ENCODE measurements around the gene RAB27A. TPM values are rescaled to one million over a fixed set of nuclear protein-coding genes. Genes with fewer than 3 reads are reported as not detected.

The RAB27A gene
- total RNA-seq, 1 experiment from 2014 or later, result 6.3 TPM

- POLR2A ChIA-PET (ENCODE audit: unreplicated experiment), result no interaction called here
- Histone ChIP-seq H4K20me1 (ENCODE audit: low read length) (peaks cover 29% of the 10 kb centered on the region), H3K4me3 (ENCODE audit: low read length) (peak within 1 kb of the TSS; percentile 91), H3K4me2 (ENCODE audit: low read length) (peak within 1 kb of the TSS; percentile 96), H3K9ac (ENCODE audit: low read length) (peak within 1 kb of the TSS; percentile 90), H3K79me2 (ENCODE audit: low read length) (peaks cover 51% of the 10 kb centered on the region), H3K9me3 (ENCODE audit: low read length) (no peaks in the 10 kb centered on the region), H3K4me1 (ENCODE audit: insufficient read depth, low read length) (peaks cover 24% of the 10 kb centered on the region), H2AFZ (ENCODE audit: low read length) (peak within 1 kb of the TSS; percentile 96), H3F3A (ENCODE audit: low read length, unreplicated experiment) (no peaks in the 10 kb centered on the region), H3K9me2 (replicated peaks; ENCODE audit: low read length) (no peaks in the 10 kb centered on the region), H3K27ac (ENCODE audit: low read length) (peak within 1 kb of the TSS; percentile 74), H3K36me3 (ENCODE audit: low read depth, low read length) (peaks cover 11% of the 10 kb centered on the region; the same call in 1 of the 2 replicates), H3K27me3 (ENCODE audit: low read length) (no peaks in the 10 kb centered on the region)
- DNase-seq (peak; percentile 96), ATAC-seq (peak; percentile 96)
- peak; percentile 56 for TF ChIP-seq CTCF (conservative IDR thresholded peaks at IDR 0.05; ENCODE audit: low read depth, low read length)
- TF ChIP-seq EZH2phosphoT487 (IDR thresholded peaks at IDR 0.05; ENCODE audit: borderline replicate concordance, low read length), result no peak
- intact Hi-C loops (cut with micrococcal nuclease), result loop anchor here (5.0 kb wide), 1 partner anchor 96 kb away; no protein-coding TSS in a partner anchor
- TSS peak; percentile 75 for BruUV-seq (replicated peaks)
- CTCF ChIA-PET, result interaction anchor here (0.6 kb wide), 1 partner anchor 13 kb away, joined by 3 read pairs; no protein-coding TSS in a partner anchor
These were observed 92.9 kb downstream of the RAB27A start, which contains the start of gene RSL24D1 for GRCh38 chr15:55196458-55197361. Gene RSL24D1, minus strand, starts transcription at chr15:55196941. Its CDS starts 51 bp downstream, at chr15:55196890.

GRCh38 chr15:55195996-55196395, 93.6 kb downstream of the RAB27A start:
- BruUV-seq (replicated peaks), result no TSS peak
- no peaks in the 10 kb centered on the region for H3K9me2 ChIP-seq (replicated peaks; ENCODE audit: low read length)
- peak overlapping the region; percentile 74; the same call in 1 of the 2 replicates for H3K27ac ChIP-seq (ENCODE audit: low read length)
- peaks cover 24% of the 10 kb centered on the region for H3K4me1 ChIP-seq (ENCODE audit: insufficient read depth, low read length)
- POLR2A ChIA-PET (ENCODE audit: unreplicated experiment), result no interaction called here
- ATAC-seq (no peak), DNase-seq (no peak)
- H3K4me2 ChIP-seq (ENCODE audit: low read length), result peak overlapping the region; percentile 96
- peak overlapping the region; percentile 91 for H3K4me3 ChIP-seq (ENCODE audit: low read length)
- TF ChIP-seq CTCF (conservative IDR thresholded peaks at IDR 0.05; ENCODE audit: low read depth, low read length) (no peak), EZH2phosphoT487 (IDR thresholded peaks at IDR 0.05; ENCODE audit: borderline replicate concordance, low read length) (no peak), EZH2 (IDR thresholded peaks at IDR 0.05; ENCODE audit: low read length, unreplicated experiment) (no peak)
- H2AFZ ChIP-seq (ENCODE audit: low read length), result peak overlapping the region; percentile 67
- H3K9ac ChIP-seq (ENCODE audit: low read length), result peak overlapping the region; percentile 90
- H3K36me3 ChIP-seq (ENCODE audit: low read depth, low read length), result peaks cover 14% of the 10 kb centered on the region; the same call in 1 of the 2 replicates
- CTCF ChIA-PET, result no interaction called here
- intact Hi-C loops (cut with micrococcal nuclease), result loop anchor here (5.0 kb wide), 1 partner anchor 96 kb away; no protein-coding TSS in a partner anchor
- no peaks in the 10 kb centered on the region for H3K27me3 ChIP-seq (ENCODE audit: low read length)
- H4K20me1 ChIP-seq (ENCODE audit: low read length), result peaks cover 29% of the 10 kb centered on the region
- peaks cover 58% of the 10 kb centered on the region for H3K79me2 ChIP-seq (ENCODE audit: low read length)
- H3F3A ChIP-seq (ENCODE audit: low read length, unreplicated experiment), result no peaks in the 10 kb centered on the region
- no peaks in the 10 kb centered on the region for H3K9me3 ChIP-seq (ENCODE audit: low read length)

Measured in PC-3 (cell line).